NCI-H748 treated with DMSO at 0.1 percent for 48 hours (cell line): ENCODE results near the gene SPRR1B.
"Not testable (repeated sequence)": the region's sequence is repeated elsewhere in the genome, so short reads cannot be mapped to it uniquely, and the experiment has no call there.

Source experiments
- DNase-seq: peaks from one replicate; lab custom pipeline; 2025; lab: John Stamatoyannopoulos, UW

SPRR1B gene

GRCh38 chr1:153040950-153041631, 10.1 kb downstream of the SPRR1B start, which contains the start of gene SPRR2D:
SPRR2D (minus strand) TSS chr1:153041120; CDS start chr1:153040346, 774 bp downstream.
- DNase-seq, result no peak

- DNase-seq, result no peak
These were observed 18.2 kb downstream of the SPRR1B start for GRCh38 chr1:153049211-153049610.

GRCh38 chr1:153056111-153056510, 25.1 kb downstream of the SPRR1B start:
- DNase-seq, result not testable (repeated sequence)

GRCh38 chr1:153057375-153057774, 26.4 kb downstream of the SPRR1B start, which contains the start of gene SPRR2A:
SPRR2A (minus strand) TSS chr1:153057512; CDS start chr1:153056735, 777 bp downstream.
- no peak for DNase-seq

- DNase-seq, result no peak
These were observed 27.2 kb downstream of the SPRR1B start for GRCh38 chr1:153058154-153058553.

- DNase-seq, result no peak
These were observed 28.1 kb downstream of the SPRR1B start for GRCh38 chr1:153058826-153059784.

- no peak for DNase-seq
These were observed 39.2 kb downstream of the SPRR1B start for GRCh38 chr1:153070243-153070642.

GRCh38 chr1:153071511-153071910, 40.5 kb downstream of the SPRR1B start, which contains the start of gene SPRR2B:
SPRR2B (minus strand) TSS chr1:153071611; CDS start chr1:153070839, 772 bp downstream.
- DNase-seq, result no peak

GRCh38 chr1:153072806-153073726, 42.1 kb downstream of the SPRR1B start:
- DNase-seq, result no peak

- DNase-seq, result no peak
These were observed 50.7 kb downstream of the SPRR1B start for GRCh38 chr1:153081736-153082135.
